ENCODE data around the gene PCDH17.

DNA sequence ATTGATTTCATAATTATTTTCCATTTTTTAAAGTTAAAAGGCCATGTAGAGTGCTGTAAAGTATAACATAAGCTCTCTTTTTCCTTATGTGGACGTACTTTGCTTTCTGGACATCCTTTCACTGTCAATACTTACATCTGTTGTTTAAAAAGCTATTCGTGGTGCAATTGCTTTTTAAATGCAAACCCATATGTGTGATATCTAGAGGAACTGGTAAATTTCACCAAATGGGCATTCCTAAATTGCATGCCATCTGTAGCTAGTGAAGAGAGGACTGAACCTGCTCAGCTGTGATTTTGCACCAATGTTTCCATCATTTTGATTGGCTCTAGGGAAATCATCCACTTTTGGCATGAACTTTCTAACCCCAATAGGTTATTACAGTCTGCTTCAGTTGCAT lies 129.4 kb downstream of the PCDH17 start:
- TF ChIP-seq, protein P1, sequence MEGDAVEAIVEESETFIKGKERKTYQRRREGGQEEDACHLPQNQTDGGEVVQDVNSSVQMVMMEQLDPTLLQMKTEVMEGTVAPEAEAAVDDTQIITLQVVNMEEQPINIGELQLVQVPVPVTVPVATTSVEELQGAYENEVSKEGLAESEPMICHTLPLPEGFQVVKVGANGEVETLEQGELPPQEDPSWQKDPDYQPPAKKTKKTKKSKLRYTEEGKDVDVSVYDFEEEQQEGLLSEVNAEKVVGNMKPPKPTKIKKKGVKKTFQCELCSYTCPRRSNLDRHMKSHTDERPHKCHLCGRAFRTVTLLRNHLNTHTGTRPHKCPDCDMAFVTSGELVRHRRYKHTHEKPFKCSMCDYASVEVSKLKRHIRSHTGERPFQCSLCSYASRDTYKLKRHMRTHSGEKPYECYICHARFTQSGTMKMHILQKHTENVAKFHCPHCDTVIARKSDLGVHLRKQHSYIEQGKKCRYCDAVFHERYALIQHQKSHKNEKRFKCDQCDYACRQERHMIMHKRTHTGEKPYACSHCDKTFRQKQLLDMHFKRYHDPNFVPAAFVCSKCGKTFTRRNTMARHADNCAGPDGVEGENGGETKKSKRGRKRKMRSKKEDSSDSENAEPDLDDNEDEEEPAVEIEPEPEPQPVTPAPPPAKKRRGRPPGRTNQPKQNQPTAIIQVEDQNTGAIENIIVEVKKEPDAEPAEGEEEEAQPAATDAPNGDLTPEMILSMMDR (IDR thresholded peaks at IDR 0.05; ENCODE audit: poor library complexity), result no peak
- TF ChIP-seq EZH2phosphoT487 (IDR thresholded peaks at IDR 0.05; ENCODE audit: low read depth, severe bottlenecking, unreplicated experiment), result no peak
